HG02798 (cell line): Measurements from ENCODE around the gene TAS2R16.

Experiments
- ATAC-seq: cut with Tn5 transposase; IDR thresholded peaks from one replicate; pipeline ENCODE4 v1.9.1; 2021; ENCODE audit warnings: mild to moderate bottlenecking; ENCODE audit not compliant: unreplicated experiment, poor library complexity

The TAS2R16 gene, protein sequence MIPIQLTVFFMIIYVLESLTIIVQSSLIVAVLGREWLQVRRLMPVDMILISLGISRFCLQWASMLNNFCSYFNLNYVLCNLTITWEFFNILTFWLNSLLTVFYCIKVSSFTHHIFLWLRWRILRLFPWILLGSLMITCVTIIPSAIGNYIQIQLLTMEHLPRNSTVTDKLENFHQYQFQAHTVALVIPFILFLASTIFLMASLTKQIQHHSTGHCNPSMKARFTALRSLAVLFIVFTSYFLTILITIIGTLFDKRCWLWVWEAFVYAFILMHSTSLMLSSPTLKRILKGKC

DNA sequence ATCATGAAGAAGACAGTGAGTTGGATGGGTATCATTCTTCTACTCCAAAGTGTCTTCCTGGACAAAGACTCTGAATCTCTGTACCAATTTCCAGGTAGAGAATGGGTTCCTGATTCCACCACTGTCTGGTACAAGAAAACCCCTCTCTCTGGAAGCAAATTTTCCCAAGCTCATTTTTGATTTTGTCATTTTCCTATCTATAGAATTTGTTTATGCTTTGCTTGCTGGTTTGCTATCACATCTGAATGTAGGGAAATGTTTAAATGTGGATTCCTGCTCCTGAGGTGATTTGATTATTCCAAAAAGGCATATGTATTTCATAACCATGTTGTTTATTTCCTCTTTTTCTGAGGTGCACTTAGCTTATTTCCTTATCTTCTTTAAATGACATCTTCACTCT is at the start of gene TAS2R16:
TAS2R16 (minus strand) TSS at position 101 of the 400 bp plus-strand sequence; CDS start at position 35, 66 bp downstream.
- ATAC-seq: no peak

DNA sequence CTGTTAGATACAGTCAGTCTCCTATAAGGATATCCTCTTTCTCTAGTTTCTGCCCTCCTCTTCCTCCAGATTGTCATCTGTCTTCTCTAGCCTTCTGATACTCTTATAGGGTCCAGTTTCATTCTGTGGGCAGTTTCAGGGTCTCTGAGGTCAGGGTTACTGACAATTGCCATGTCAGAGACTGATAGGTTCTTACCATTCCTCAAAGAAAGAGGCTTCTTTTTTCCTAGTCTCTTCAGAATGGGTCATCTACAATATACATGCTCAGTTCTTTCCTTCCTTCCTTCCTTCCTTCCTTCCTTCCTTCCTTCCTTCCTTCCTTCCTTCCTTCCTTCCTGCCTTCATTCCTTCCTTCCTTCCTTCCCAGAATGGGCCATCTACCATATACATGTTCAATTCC is 48.1 kb upstream of the TAS2R16 start:
- no peak for ATAC-seq

DNA sequence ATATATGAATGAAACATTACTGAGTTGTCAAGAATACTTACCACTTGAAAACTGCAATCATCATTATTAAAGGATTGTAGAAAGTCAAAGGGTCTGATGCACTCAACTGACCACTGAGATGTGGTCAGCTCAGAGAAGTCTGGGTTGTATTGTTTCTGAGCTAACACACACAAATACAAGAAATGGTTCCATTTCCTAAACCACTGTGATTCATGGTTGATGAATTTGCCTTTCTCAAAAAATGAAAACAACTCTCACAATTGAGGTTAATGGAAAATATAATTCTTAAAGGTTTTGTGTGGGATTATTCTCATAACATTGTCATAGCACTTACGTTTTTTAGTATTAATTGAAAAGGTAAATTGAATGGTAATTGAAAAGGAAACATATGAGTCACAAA is 45.6 kb upstream of the TAS2R16 start:
- no peak for ATAC-seq

DNA sequence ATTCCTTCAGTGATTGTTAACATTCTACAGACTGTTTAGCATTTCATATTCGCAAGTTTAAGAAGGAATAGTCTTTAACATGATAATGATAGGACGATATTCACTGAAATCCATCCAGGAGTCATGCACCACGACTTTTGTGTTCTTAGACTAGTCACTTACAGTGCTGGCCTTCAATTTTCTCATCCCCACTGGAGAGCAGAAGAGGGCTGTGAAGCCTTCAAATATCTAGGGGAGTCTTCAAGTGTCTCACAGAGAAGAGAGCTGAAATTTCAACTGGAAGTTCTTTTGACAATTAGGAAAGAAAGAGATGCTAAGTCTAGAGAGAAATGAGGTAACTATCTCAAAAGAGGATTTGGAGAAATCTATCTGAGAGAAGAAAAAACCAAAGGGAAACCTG is 43.8 kb upstream of the TAS2R16 start:
- ATAC-seq: no peak

DNA sequence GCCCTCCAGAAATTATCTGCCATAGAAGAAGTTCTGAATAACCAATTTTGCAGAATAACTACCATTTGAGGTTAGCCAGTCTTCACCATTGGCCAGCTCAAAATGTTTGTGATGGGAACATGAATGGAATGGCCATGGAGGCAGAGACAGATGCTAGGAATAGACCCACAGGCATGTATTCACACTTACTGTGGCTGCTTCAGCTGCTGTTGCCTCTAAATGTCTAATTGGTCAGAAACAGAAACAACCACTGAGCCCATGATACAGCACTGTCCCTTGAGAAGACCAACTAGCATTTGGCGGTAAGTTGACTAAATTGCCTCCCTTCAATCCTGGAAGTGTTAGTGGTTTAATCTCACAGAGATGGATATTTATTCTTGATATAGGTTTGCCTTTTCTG is 38.6 kb upstream of the TAS2R16 start:
- ATAC-seq: no peak

DNA sequence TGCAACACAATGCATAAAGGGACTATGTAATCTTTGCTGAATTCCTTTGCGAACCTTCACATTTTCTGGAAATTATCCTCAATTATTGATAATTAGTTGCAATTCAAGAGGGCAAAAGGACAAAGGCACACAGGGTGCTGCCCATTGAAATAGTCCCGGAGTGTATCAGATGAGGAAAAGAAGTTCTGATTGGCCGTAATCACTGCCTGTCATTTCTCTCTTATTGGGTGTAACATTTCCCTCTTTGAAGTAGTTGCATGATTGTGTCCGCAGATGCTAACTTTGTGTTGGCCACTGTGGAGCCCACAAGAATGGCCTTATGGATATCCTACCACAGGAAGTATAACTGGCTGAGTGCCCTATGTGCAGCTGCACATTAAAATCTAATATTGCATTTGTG is 35.1 kb upstream of the TAS2R16 start:
- ATAC-seq: no peak

DNA sequence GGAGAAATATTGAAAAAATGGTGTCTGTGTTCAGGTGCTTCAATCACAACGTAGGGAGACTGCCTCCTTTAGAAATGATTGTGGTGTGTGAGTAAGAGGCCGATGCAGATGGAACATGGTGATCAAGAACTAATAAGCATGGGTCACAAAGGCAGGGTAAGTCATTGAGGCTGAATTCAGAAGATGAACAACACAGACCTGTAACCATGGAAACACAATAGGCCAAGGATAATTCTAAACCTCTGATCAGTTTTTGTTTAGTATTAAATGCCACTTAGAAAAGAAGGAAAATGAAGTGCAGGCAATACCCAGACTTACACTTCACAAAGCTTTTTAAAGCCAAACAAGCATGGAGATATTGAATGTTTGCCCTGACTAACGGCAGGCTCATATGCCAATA is 32.8 kb upstream of the TAS2R16 start:
- no peak for ATAC-seq

DNA sequence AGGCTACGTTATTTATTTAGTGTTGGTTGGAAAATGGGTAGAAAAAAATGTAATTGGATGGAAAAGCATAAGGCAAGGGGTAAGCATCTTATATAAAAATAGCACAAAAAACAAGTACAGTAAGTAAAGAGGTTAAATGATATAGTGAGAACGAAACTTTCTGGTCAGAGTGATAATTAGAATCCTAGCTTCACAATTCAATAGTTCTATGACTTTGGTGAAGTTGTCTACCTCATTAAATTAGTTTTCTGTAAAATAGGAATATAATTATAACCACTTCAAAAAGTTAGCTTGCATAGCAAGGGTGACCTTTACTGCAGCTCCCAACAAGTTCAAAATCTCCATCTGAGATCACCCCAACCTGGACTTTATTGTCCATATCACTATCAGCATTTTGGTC is 30.8 kb upstream of the TAS2R16 start:
- ATAC-seq: no peak

DNA sequence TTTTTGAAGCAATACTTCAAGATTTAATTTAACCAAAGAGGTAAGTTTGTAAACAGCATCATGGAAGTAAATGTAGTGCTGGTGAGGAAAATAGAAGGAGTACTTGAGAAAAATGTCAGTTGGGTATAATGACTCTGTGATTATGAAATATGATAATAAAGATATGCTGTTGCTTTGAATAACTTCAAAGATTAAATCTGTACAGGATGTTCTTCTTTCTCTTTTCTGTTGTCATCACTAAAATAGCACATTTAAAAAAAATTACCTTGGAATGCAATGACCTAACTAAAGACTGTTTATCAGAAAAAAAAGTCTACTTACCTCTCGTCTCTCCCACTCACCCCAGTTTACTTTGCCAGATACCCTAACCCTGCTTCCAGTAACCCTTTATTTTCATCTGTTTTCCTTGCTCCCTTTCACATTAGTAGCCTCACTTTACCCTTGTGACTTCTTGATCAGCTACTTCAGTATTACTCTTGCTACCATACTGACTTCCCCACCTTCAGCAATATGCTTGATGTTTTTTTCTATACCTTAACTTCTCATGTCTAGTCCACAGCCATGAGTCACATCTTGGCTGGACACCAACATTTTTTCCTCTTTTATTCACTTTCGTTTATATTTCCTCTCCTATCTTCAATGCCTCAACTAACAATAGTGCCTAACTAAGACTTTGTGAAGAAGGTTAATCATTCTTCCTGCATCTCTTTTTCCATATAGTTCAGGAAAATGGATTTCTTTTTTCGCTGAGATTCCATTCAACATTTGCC is 29.7 kb upstream of the TAS2R16 start:
- no peak for ATAC-seq

DNA sequence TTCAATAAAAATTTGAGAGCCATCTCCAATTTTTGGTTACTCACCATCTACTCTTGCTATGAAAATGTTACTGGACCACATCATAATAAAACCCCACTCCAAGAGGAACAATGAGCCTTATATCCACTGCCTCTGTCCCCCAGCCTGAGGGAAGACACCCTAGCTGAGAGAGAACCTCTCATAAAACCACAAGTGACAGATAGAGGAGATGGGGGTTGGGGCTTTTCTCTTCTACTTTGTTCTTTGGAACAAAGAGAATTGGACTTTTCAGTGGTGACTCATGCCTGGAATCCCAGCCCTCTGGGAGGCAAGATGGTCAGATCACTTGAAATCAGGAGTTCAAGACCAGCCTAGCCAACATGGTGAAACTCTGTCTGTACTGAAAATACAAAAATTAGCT is 27.6 kb upstream of the TAS2R16 start:
- ATAC-seq: no peak

DNA sequence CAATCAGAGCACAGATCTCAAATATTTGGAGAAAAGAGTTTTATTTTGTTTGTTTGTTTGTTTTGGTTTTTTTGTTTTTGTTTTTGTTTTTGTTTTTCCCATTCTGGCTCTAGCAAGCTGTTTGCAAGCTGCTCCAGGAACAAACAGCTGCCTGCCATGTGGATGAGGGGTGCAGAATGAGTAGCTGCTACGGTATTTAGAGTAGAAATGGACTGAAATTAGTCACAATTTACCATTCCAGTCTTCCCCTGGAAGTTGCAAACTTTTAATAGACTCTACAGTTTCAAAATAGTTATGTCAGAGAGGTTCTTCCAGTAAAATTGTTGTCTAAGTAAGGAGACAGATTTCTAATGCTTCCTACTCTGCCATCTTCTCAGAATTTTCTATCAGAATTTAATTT is 27.1 kb upstream of the TAS2R16 start:
- ATAC-seq: no peak

DNA sequence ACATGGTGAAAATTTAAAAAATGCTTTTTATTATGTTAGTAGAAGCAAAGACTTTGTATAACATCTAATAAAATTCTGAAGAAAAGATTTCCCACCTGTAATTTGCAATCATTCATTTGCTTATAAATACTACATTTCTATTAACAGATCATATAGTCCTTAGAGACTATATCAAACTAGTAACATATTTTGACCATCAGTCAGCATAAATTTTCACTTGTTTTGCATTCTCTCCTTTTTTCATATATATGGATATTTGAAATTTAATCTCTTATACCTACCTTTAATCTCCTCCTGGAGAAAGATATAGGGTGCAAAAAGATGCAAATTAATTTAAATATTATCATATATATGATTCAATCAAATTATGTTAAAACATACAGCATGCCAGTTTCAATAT is 16.9 kb upstream of the TAS2R16 start:
- ATAC-seq: no peak

DNA sequence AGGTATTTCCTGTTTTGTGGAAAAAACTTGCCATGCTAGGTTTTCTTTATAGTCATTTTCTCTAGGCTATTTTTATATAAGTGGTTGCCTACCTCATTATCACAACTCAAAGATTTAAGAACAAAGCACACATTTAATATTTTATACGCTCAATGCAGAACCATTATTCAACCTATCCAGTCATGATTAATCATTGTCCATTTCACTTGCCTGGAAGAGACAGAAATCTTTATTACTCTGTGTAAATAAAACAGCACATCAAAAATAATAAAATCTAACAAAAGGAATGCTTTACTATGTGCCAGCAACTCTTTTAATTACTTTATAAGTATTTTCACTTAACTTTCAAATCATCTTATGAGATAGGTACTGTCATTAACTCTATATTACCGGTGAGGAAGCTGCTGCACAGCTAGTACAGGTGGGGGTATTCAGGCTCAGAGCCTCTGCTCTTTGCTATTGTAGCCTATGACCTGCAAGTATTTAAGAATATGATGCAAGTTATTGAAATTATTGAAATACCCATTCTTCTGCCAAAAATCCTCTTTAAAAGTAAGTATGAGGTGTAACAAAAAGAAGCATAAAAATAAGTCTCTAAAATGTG is 16.4 kb upstream of the TAS2R16 start:
- no peak for ATAC-seq

DNA sequence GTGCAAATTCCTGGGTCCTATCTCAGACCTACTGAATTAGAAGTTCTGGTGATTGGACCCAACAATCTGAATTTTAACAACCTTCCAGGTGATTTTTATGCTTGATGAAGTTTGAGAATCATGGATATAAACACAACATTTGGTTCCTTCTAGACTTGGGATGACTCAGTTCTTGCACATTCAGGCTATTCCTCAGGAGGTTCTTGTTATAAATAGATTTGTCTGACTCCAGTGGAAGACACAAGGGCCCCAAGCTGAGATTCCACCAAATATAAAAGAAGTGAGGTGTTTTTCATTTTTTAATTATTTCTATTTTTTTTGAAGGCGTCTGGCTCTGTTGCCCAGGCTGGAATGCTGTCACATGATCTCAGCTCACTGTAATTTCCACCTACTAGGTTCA is 9.4 kb upstream of the TAS2R16 start:
- no peak for ATAC-seq

DNA sequence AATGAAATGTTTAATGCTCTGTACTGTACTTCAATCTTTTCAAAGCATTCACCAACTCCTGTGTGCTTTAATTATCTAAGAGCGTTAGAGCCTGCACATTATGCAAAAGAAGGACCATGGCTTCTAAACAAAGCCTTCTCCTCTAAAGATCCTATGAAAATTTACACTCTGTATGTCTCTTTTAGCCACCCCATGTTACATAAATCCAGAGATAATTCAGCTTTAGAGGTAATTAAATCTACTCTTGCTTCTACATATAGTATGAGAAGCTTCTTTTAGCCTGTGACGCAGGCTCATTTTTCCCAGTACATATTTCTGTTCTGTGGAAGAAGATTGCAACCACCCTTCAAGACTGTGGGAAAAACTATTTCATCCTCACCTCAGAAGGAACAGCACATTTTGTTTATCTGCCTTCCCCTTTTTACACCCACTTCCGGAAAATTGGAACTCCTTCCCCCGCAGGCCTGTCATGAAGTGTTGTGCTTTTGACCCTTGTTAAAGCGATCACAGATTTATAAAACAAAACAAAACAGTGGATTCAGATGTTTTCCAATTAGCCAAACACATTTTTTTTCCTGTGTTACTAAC is 8.1 kb upstream of the TAS2R16 start:
- ATAC-seq: no peak

DNA sequence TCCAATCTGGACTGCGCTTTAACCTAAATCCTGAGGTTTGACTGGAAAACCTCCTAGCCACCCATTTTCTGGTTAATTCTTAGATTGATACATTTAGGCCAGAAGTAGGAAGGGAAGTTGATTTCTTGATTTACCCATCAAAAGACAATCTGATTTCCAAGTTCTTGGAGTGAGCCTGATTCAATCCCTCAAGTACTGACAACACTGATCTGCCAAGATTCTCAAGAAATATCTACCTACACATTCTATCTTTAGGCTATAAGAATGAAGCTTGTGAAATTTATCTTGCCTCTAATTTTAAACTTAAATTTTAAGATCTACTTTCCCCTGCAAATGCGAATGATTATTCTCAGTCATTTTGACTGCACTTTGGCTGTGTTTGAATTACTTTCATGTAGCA is 5.9 kb downstream of the TAS2R16 start:
- ATAC-seq: no peak

DNA sequence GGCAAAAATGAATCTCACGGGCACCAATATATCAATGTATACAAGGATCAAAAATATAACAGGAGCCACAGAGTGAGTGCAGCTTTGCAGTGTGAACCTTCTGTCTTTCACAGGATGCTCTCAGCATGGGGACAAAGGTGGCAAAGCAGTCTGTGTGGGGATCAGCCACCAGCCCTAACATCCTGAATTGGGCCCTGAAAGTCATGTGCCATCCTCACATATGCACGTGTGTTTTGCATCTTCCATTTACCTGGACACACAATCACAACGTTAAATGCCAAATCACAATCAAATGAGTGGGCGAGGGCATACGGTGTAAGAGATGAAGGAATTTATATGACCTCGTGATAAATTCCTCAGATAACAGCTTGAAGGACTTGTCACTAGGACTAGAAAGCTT is 6.5 kb downstream of the TAS2R16 start:
- no peak for ATAC-seq

DNA sequence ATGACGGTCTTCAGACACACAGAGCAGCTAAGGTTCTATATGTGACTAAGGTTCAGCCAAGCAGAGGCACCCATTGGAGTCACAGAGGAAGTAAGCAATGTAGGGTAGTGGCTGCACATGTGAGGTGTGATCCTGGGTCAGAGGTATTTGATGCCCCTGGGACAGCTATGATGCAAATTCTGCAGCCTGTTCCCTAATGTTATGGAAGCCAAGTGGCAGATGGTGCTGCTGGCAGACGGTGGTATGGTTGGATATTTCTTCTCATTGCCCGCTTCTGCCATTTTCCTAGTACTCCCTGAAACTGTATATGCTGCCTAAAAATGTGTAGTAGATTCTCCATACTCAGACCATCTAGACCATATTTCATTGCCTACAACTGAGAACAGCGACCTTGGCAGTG is 7.2 kb downstream of the TAS2R16 start:
- no peak for ATAC-seq

DNA sequence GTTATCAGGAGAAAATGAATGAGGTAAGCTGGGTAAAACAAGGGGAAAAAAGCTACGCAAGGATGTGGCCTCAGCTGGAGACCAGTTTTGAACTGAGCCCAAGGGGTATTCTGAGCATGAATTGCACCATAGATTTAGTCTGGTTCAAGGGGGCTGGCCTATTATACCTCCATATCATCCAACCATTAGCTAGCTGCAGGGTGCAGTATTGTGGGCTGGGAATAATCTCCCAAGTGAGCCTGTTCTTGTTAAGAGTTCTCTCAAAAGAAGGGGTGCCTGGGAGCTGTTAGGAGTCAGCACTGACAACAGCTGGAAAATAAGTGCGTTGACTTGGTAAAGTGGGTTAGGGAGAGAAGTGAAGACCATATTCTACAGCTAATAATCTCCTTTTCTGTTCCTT is 8.0 kb downstream of the TAS2R16 start:
- ATAC-seq: no peak

DNA sequence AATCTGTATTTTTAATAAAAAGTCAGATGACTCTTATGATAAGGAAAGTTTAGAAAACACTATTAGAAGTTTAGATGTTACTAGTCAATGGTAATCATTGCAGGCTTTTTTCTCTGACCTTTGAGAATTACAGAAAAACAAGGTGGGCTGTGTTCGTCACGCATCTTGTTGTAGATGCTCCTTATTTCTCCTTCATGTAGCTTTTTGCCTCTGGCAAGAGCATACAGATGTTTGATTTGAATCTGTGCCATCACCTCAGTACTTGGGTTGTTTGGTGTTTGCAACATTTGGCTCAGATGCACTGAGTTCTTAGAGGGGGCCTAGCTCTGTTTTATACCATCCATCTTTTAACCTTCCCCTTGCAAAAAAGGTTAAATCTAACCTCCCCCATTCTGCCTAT is 11.5 kb downstream of the TAS2R16 start:
- ATAC-seq: no peak

DNA sequence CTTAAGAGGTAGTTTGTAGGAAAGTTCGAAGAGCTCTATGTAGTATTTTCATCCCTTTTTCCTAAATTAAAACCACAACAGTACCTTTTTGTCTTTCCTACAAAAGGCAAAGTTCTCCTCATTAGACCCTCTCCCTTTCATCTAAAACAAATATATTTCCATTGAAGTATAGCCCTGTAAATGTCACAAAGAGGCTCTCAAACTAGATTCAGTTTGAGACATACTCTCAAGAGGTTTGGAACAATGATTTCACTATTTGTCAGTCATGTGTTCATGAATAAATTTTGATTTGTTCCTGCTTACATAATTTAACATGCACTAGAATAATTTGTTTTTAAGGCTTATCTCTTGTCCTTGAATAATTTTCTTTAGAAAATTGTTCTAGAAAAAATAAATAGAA is 12.2 kb downstream of the TAS2R16 start:
- no peak for ATAC-seq
